ENCODE results near the gene TOPBP1. TPM values are rescaled to one million over a fixed set of nuclear protein-coding genes. Genes with fewer than 3 reads are reported as not detected.
A peak's percentile ranks its signal among the peaks of the same experiment; 100 is the strongest.

The TOPBP1 gene
- total RNA-seq, 1 experiment from 2014 or later: 34.3 TPM

GRCh38 chr3:133576169-133576568, 85.6 kb downstream of the TOPBP1 start:
- no peak for TF ChIP-seq USF2 (CRISPR knock-in tag; IDR thresholded peaks at IDR 0.05)
- TF ChIP-seq JUN (CRISPR knock-in tag; IDR thresholded peaks at IDR 0.05): no peak
- TF ChIP-seq ZNF396 (CRISPR knock-in tag; IDR thresholded peaks at IDR 0.05; ENCODE audit: borderline replicate concordance): no peak
- no peak for TF ChIP-seq USF1 (CRISPR knock-in tag; IDR thresholded peaks at IDR 0.05)
- TF ChIP-seq ZNF671 (CRISPR knock-in tag; IDR thresholded peaks at IDR 0.05): no peak
- no peak for TF ChIP-seq NR2C2 (CRISPR knock-in tag; IDR thresholded peaks at IDR 0.05)
- TF ChIP-seq, protein P1, sequence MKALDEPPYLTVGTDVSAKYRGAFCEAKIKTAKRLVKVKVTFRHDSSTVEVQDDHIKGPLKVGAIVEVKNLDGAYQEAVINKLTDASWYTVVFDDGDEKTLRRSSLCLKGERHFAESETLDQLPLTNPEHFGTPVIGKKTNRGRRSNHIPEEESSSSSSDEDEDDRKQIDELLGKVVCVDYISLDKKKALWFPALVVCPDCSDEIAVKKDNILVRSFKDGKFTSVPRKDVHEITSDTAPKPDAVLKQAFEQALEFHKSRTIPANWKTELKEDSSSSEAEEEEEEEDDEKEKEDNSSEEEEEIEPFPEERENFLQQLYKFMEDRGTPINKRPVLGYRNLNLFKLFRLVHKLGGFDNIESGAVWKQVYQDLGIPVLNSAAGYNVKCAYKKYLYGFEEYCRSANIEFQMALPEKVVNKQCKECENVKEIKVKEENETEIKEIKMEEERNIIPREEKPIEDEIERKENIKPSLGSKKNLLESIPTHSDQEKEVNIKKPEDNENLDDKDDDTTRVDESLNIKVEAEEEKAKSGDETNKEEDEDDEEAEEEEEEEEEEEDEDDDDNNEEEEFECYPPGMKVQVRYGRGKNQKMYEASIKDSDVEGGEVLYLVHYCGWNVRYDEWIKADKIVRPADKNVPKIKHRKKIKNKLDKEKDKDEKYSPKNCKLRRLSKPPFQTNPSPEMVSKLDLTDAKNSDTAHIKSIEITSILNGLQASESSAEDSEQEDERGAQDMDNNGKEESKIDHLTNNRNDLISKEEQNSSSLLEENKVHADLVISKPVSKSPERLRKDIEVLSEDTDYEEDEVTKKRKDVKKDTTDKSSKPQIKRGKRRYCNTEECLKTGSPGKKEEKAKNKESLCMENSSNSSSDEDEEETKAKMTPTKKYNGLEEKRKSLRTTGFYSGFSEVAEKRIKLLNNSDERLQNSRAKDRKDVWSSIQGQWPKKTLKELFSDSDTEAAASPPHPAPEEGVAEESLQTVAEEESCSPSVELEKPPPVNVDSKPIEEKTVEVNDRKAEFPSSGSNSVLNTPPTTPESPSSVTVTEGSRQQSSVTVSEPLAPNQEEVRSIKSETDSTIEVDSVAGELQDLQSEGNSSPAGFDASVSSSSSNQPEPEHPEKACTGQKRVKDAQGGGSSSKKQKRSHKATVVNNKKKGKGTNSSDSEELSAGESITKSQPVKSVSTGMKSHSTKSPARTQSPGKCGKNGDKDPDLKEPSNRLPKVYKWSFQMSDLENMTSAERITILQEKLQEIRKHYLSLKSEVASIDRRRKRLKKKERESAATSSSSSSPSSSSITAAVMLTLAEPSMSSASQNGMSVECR (CRISPR knock-in tag; IDR thresholded peaks at IDR 0.05; ENCODE audit: borderline replicate concordance): no peak
- TF ChIP-seq NFYB (CRISPR knock-in tag; conservative IDR thresholded peaks at IDR 0.05; ENCODE audit: low read depth): no peak
- TF ChIP-seq NFATC4 (CRISPR knock-in tag; IDR thresholded peaks at IDR 0.05): no peak
- no peak for TF ChIP-seq AFF4 (CRISPR knock-in tag; IDR thresholded peaks at IDR 0.05; ENCODE audit: borderline replicate concordance)
- TF ChIP-seq RELA (CRISPR knock-in tag; IDR thresholded peaks at IDR 0.05; ENCODE audit: borderline replicate concordance): no peak
- TF ChIP-seq, protein P2, sequence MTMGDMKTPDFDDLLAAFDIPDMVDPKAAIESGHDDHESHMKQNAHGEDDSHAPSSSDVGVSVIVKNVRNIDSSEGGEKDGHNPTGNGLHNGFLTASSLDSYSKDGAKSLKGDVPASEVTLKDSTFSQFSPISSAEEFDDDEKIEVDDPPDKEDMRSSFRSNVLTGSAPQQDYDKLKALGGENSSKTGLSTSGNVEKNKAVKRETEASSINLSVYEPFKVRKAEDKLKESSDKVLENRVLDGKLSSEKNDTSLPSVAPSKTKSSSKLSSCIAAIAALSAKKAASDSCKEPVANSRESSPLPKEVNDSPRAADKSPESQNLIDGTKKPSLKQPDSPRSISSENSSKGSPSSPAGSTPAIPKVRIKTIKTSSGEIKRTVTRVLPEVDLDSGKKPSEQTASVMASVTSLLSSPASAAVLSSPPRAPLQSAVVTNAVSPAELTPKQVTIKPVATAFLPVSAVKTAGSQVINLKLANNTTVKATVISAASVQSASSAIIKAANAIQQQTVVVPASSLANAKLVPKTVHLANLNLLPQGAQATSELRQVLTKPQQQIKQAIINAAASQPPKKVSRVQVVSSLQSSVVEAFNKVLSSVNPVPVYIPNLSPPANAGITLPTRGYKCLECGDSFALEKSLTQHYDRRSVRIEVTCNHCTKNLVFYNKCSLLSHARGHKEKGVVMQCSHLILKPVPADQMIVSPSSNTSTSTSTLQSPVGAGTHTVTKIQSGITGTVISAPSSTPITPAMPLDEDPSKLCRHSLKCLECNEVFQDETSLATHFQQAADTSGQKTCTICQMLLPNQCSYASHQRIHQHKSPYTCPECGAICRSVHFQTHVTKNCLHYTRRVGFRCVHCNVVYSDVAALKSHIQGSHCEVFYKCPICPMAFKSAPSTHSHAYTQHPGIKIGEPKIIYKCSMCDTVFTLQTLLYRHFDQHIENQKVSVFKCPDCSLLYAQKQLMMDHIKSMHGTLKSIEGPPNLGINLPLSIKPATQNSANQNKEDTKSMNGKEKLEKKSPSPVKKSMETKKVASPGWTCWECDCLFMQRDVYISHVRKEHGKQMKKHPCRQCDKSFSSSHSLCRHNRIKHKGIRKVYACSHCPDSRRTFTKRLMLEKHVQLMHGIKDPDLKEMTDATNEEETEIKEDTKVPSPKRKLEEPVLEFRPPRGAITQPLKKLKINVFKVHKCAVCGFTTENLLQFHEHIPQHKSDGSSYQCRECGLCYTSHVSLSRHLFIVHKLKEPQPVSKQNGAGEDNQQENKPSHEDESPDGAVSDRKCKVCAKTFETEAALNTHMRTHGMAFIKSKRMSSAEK (CRISPR knock-in tag; IDR thresholded peaks at IDR 0.05; ENCODE audit: borderline replicate concordance): no peak
- no peak for TF ChIP-seq TP53 (CRISPR knock-in tag; IDR thresholded peaks at IDR 0.05)
- no peak for TF ChIP-seq NR3C1 (CRISPR knock-in tag; conservative IDR thresholded peaks at IDR 0.05; ENCODE audit: low read depth)
- no peak for TF ChIP-seq IRF2 (CRISPR knock-in tag; IDR thresholded peaks at IDR 0.05; ENCODE audit: borderline replicate concordance, low read depth)
- TF ChIP-seq MYBL2 (CRISPR knock-in tag; IDR thresholded peaks at IDR 0.05): no peak
- TF ChIP-seq CREB1 (CRISPR knock-in tag; IDR thresholded peaks at IDR 0.05): no peak
- no peak for TF ChIP-seq SMAD4 (CRISPR knock-in tag; IDR thresholded peaks at IDR 0.05)
- ATAC-seq (no peak), DNase-seq (ENCODE audit: low spot score) (no peak)
- Mint-ChIP-seq H3K4me3 (peak overlapping the region; percentile 97), H3K4me1 (peaks cover 36% of the 10 kb centered on the region), H3K36me3 (peaks cover 54% of the 10 kb centered on the region), H3K27ac (peak overlapping the region; percentile 87), H3K9me3 (no peaks in the 10 kb centered on the region), H3K27me3 (ENCODE audit: low read depth) (no peaks in the 10 kb centered on the region)
- ChIA-PET CTCF (no interaction called here), POLR2A (no interaction called here)
